ENCODE data around the gene NOS1AP.

DNA sequence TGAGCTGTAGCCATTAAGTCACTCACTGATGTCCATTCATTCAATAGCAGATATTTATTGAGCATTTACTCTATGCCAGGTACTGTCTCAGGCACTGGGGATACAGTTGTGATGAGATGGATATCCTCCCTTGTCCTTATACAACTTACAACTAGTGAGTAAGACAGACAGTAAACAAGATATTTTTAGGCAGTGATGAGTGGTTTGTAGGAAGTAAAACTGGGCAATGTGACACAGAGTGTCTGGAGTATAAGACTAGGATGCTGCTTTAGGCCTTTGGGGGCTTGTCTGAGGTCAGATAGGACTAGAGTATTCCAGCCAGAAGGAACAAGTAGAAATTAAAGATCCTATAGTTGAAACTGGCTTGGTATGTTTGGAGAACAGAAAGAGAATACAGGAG is 41.4 kb downstream of the NOS1AP start:
- no peak for TF ChIP-seq EZH2 (IDR thresholded peaks at IDR 0.05; ENCODE audit: low read depth, unreplicated experiment)
- TF ChIP-seq, protein P1, sequence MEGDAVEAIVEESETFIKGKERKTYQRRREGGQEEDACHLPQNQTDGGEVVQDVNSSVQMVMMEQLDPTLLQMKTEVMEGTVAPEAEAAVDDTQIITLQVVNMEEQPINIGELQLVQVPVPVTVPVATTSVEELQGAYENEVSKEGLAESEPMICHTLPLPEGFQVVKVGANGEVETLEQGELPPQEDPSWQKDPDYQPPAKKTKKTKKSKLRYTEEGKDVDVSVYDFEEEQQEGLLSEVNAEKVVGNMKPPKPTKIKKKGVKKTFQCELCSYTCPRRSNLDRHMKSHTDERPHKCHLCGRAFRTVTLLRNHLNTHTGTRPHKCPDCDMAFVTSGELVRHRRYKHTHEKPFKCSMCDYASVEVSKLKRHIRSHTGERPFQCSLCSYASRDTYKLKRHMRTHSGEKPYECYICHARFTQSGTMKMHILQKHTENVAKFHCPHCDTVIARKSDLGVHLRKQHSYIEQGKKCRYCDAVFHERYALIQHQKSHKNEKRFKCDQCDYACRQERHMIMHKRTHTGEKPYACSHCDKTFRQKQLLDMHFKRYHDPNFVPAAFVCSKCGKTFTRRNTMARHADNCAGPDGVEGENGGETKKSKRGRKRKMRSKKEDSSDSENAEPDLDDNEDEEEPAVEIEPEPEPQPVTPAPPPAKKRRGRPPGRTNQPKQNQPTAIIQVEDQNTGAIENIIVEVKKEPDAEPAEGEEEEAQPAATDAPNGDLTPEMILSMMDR (conservative IDR thresholded peaks at IDR 0.05; ENCODE audit: low read depth in 2 of 2), result no peak
- TF ChIP-seq POLR2AphosphoS5 (IDR thresholded peaks at IDR 0.05; ENCODE audit: low read depth), result no peak
- TF ChIP-seq STAT1 (IDR thresholded peaks at IDR 0.05; ENCODE audit: unreplicated experiment), result no peak
- no peak for TF ChIP-seq CREB1 (CRISPR knock-in tag; IDR thresholded peaks at IDR 0.05; ENCODE audit: low read depth)
- no peak for TF ChIP-seq EZH2phosphoT487 (IDR thresholded peaks at IDR 0.05; ENCODE audit: unreplicated experiment)
- TF ChIP-seq, protein P2, sequence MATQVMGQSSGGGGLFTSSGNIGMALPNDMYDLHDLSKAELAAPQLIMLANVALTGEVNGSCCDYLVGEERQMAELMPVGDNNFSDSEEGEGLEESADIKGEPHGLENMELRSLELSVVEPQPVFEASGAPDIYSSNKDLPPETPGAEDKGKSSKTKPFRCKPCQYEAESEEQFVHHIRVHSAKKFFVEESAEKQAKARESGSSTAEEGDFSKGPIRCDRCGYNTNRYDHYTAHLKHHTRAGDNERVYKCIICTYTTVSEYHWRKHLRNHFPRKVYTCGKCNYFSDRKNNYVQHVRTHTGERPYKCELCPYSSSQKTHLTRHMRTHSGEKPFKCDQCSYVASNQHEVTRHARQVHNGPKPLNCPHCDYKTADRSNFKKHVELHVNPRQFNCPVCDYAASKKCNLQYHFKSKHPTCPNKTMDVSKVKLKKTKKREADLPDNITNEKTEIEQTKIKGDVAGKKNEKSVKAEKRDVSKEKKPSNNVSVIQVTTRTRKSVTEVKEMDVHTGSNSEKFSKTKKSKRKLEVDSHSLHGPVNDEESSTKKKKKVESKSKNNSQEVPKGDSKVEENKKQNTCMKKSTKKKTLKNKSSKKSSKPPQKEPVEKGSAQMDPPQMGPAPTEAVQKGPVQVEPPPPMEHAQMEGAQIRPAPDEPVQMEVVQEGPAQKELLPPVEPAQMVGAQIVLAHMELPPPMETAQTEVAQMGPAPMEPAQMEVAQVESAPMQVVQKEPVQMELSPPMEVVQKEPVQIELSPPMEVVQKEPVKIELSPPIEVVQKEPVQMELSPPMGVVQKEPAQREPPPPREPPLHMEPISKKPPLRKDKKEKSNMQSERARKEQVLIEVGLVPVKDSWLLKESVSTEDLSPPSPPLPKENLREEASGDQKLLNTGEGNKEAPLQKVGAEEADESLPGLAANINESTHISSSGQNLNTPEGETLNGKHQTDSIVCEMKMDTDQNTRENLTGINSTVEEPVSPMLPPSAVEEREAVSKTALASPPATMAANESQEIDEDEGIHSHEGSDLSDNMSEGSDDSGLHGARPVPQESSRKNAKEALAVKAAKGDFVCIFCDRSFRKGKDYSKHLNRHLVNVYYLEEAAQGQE (IDR thresholded peaks at IDR 0.05; ENCODE audit: unreplicated experiment), result no peak
- TF ChIP-seq ZNF331 (CRISPR knock-in tag; IDR thresholded peaks at IDR 0.05; ENCODE audit: low read depth), result no peak
- TF ChIP-seq JUNB (IDR thresholded peaks at IDR 0.05; ENCODE audit: unreplicated experiment), result no peak
- no peak for TF ChIP-seq NANOG (IDR thresholded peaks at IDR 0.05; ENCODE audit: borderline replicate concordance)
